Kidney (tissue), 14 donors: Measurements from ENCODE around the gene RPS19BP1. TPM values are rescaled to one million over a fixed set of nuclear protein-coding genes. Genes with fewer than 3 reads are reported as not detected.

Source experiments
- DNase-seq, 5 donors: peaks; one replicate each; pipeline ENCODE4 v3.0.0-alpha.2; 2013 to 2020
- FAIRE-seq: peaks from 2 replicates; lab custom pipeline; 2012; peaks lifted over from hg19 to GRCh38; lab: Jason Lieb, UNC
- H3K27ac ChIP-seq, 2 donors: one replicate each; pipeline ENCODE4 v1.7.0; 2013; ENCODE audit warnings: low read depth in 2 of 2, low read length in 2 of 2, inconsistent platforms in 1 of 2
- H3K27me3 ChIP-seq: one replicate; pipeline ENCODE4 v1.7.1; 2013; ENCODE audit warnings: low read length, inconsistent platforms; ENCODE audit not compliant: control insufficient read depth, insufficient read depth
- H3K36me3 ChIP-seq, 3 donors: one replicate each; pipeline versions ENCODE4 v1.7.0 to v1.7.1; 2013; ENCODE audit warnings: low read length in 3 of 3, control low read depth in 1 of 3, inconsistent platforms in 1 of 3; ENCODE audit not compliant: insufficient read depth in 3 of 3, control insufficient read depth in 2 of 3
- H3K4me1 ChIP-seq, 3 donors: one replicate each; pipeline versions ENCODE4 v1.7.0 to v1.7.1; 2013; ENCODE audit warnings: low read length in 3 of 3, inconsistent platforms in 1 of 3, low read depth in 1 of 3; ENCODE audit not compliant: control insufficient read depth in 2 of 3, insufficient read depth in 2 of 3
- H3K4me3 ChIP-seq, 3 donors: one replicate each; pipeline versions ENCODE4 v1.7.0 to v1.8.1; 2013; ENCODE audit warnings: low read length in 3 of 3, control low read depth in 1 of 3, inconsistent platforms in 1 of 3
- H3K9ac ChIP-seq, 3 donors: one replicate each; pipeline versions ENCODE4 v1.7.0 to v1.7.1; 2013; ENCODE audit warnings: low read length in 3 of 3, control low read depth in 1 of 3, inconsistent platforms in 1 of 3
- H3K9me3 ChIP-seq, 3 donors: one replicate each; pipeline versions ENCODE4 v1.7.0 to v1.7.1; 2013; ENCODE audit warnings: low read length in 3 of 3, control low read depth in 1 of 3, inconsistent platforms in 1 of 3; ENCODE audit not compliant: control insufficient read depth in 2 of 3, insufficient read depth in 1 of 3
- intact Hi-C: fragments of 100-400 bp; cut with DNase I; formaldehyde crosslinking; loops from one replicate; pipeline ENCODE4 v1.11.1; 2022
- polyA plus RNA-seq: library from polyadenylated mRNA; stranded (reverse); fragments of 350-450 nt; fragmentation: Illumina TruSeq; extraction: RNeasy Lipid Tissue Mini Kit (QIAGEN cat#74804); gene quantifications from one replicate; pipeline ENCODE4 v1.2.3, GENCODE V29; 2014; ENCODE audit warnings: low read depth, low replicate concordance; ENCODE audit not compliant: insufficient read depth
- total RNA-seq: library from RNA; stranded (reverse); fragmentation: NEBNext Ultra II Directional; extraction: Animal tissue kit (Norgen Biotek cat#: 25700); gene quantifications from one replicate; pipeline ENCODE4 v1.2.1, GENCODE V29; 2021
- TF ChIP-seq, protein P1 (sequence below): IDR thresholded peaks from 3 replicates; pipeline ENCODE4 v1.5.1; 2012; ENCODE audit warnings: mild to moderate bottlenecking, moderate library complexity, borderline replicate concordance; ENCODE audit not compliant: insufficient read depth; ENCODE audit errors: extremely low read depth
- donor health status: control.
- donor health status: control.
- donor health status: control.
- donor health status: control.
- donor health status: control.
- donor health status: DM: yes; HTN: yes; CAD: no.
- donor health status: Normal renal cell carcinoma (clear cell type).

Gene RPS19BP1
- total and polyA plus RNA-seq, 2 donors from 2014 or later = 51.8 to 180 TPM

GRCh38 chr22:39556970-39557841, 24.7 kb upstream of the RPS19BP1 start:
- FAIRE-seq (no peak), DNase-seq (peak in 3 of 5 donors; percentile 25 to 48 (median 35))
- H3K9me3 ChIP-seq = no peaks in the 10 kb centered on the region
- peaks cover 6% of the 10 kb centered on the region for H3K27me3 ChIP-seq
- H3K27ac ChIP-seq = no peak overlapping the region
- no peak overlapping the region for H3K9ac ChIP-seq
- H3K36me3 ChIP-seq = no peaks in the 10 kb centered on the region
- intact Hi-C loops = no loop called here
- TF ChIP-seq, protein P1, sequence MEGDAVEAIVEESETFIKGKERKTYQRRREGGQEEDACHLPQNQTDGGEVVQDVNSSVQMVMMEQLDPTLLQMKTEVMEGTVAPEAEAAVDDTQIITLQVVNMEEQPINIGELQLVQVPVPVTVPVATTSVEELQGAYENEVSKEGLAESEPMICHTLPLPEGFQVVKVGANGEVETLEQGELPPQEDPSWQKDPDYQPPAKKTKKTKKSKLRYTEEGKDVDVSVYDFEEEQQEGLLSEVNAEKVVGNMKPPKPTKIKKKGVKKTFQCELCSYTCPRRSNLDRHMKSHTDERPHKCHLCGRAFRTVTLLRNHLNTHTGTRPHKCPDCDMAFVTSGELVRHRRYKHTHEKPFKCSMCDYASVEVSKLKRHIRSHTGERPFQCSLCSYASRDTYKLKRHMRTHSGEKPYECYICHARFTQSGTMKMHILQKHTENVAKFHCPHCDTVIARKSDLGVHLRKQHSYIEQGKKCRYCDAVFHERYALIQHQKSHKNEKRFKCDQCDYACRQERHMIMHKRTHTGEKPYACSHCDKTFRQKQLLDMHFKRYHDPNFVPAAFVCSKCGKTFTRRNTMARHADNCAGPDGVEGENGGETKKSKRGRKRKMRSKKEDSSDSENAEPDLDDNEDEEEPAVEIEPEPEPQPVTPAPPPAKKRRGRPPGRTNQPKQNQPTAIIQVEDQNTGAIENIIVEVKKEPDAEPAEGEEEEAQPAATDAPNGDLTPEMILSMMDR = no peak
- no peak overlapping the region for H3K4me3 ChIP-seq
- H3K4me1 ChIP-seq = no peaks in the 10 kb centered on the region

GRCh38 chr22:39554151-39554550, 21.6 kb upstream of the RPS19BP1 start:
- DNase-seq = no peak
- Histone ChIP-seq H3K4me1 (no peaks in the 10 kb centered on the region), H3K4me3 (no peak overlapping the region), H3K9me3 (no peaks in the 10 kb centered on the region), H3K36me3 (no peaks in the 10 kb centered on the region), H3K27ac (no peak overlapping the region), H3K27me3 (peaks cover 6% of the 10 kb centered on the region), H3K9ac (no peak overlapping the region)
- intact Hi-C loops = no loop called here
- TF ChIP-seq, protein P1 = no peak
- no peak for FAIRE-seq

DNA sequence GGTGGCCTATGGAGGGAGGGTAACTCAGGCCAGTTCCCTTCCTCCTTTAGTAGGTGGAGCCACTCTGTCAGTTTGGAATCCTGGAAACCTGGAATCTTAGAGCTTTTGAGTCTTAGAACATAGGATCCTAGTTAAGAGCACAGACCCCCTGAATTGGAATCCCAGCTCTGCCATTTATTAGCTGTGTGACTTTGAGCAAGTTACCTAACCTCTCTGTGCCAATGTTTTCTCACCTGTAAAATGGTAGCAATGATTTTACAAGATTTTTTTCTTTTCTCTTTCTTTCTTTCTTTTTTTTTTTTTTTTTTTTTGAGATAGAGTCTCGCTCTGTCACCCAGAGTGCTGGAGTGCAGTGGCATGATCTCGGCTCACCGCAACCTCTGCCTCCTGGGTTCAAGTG, 20.9 kb upstream of the RPS19BP1 start:
- TF ChIP-seq, protein P1 = no peak
- H3K27me3 ChIP-seq = peaks cover 6% of the 10 kb centered on the region
- no peaks in the 10 kb centered on the region for H3K9me3 ChIP-seq
- no peaks in the 10 kb centered on the region for H3K36me3 ChIP-seq
- H3K4me3 ChIP-seq = no peak overlapping the region
- DNase-seq = no peak
- H3K27ac ChIP-seq = no peak overlapping the region
- no peak for FAIRE-seq
- no peaks in the 10 kb centered on the region for H3K4me1 ChIP-seq
- intact Hi-C loops = no loop called here
- no peak overlapping the region for H3K9ac ChIP-seq
